ENCODE results near the gene ZHX3. TPM values are rescaled to one million over a fixed set of nuclear protein-coding genes. Genes with fewer than 3 reads are reported as not detected.
A peak's percentile ranks its signal among the peaks of the same experiment; 100 is the strongest.
"Not testable (repeated sequence)": the region's sequence is repeated elsewhere in the genome, so short reads cannot be mapped to it uniquely, and the experiment has no call there.

ZHX3 gene
- total and polyA plus RNA-seq, 3 experiments from 2014 or later: 12.1 to 15.3 (median 12.7) TPM

GRCh38 chr20:41135888-41136679 lies 181.4 kb downstream of the ZHX3 start:
- H3K9me3 Mint-ChIP-seq: no peaks in the 10 kb centered on the region
- POLR2A ChIA-PET: interaction anchor here (0.8 to 4.1 kb wide), 4 partner anchors 20 to 97 kb away, joined by 3 to 69 read pairs (median 4); no protein-coding TSS in a partner anchor

GRCh38 chr20:41135187-41135887 lies 182.2 kb downstream of the ZHX3 start:
- H3K9me3 ChIP-seq (ENCODE audit: low read length): no peaks in the 10 kb centered on the region
- no peaks in the 10 kb centered on the region for H3K27me3 ChIP-seq (ENCODE audit: insufficient read depth, low read length, poor library complexity, severe bottlenecking)
- CTCF ChIA-PET: interaction anchor here (0.7 to 7.5 kb wide), 34 partner anchors 10 to 209 kb away, joined by 3 to 193 read pairs (median 6); partner anchors contain the start of gene LPIN3
- Mint-ChIP-seq H3K27me3 (peaks cover 0 to 4% of the 10 kb centered on the region in 2 donors), H3K9me3 (no peaks in the 10 kb centered on the region), H3K27ac (peak overlapping the region; percentile 80 to 97 (median 92)), H3K36me3 (peaks cover 4 to 17% (median 6%) of the 10 kb centered on the region in 3 donors), H3K4me3 (peak overlapping the region; percentile 87 to 94 (median 89)), H3K4me1 (peaks cover 41 to 50% (median 46%) of the 10 kb centered on the region in 3 donors)
- H3K4me1 ChIP-seq (ENCODE audit: insufficient read depth, low read length): peaks cover 46% of the 10 kb centered on the region
- peak; percentile 44 to 78 (median 58) for DNase-seq
- no peak overlapping the region for H3K27ac ChIP-seq (ENCODE audit: low read depth, low read length)
- no peak overlapping the region for H3K4me3 ChIP-seq (ENCODE audit: low read length)
- H3K36me3 ChIP-seq (ENCODE audit: insufficient read depth, low read length): no peaks in the 10 kb centered on the region
- POLR2A ChIA-PET: interaction anchor here (0.6 to 1.8 kb wide), 6 partner anchors 15 to 97 kb away, joined by 3 to 5 read pairs (median 4); no protein-coding TSS in a partner anchor

More at GRCh38 chr20:41135888-41136679, 181.4 kb downstream of the ZHX3 start:
- H3K27me3 Mint-ChIP-seq: peaks cover 0 to 4% of the 10 kb centered on the region in 2 donors
- H3K4me3 Mint-ChIP-seq: peak overlapping the region; percentile 87 to 94 (median 89)
- peaks cover 4 to 17% (median 4%) of the 10 kb centered on the region in 3 donors for H3K36me3 Mint-ChIP-seq
- H3K4me1 ChIP-seq (ENCODE audit: insufficient read depth, low read length): peaks cover 54% of the 10 kb centered on the region
- no peaks in the 10 kb centered on the region for H3K9me3 ChIP-seq (ENCODE audit: low read length)
- DNase-seq: peak in 1 of 5 donors; percentile 54
- H3K27ac Mint-ChIP-seq: peak overlapping the region; percentile 80 to 97 (median 92)
- no peaks in the 10 kb centered on the region for H3K36me3 ChIP-seq (ENCODE audit: insufficient read depth, low read length)
- H3K27ac ChIP-seq (ENCODE audit: low read depth, low read length): peak overlapping the region; percentile 41
- H3K27me3 ChIP-seq (ENCODE audit: insufficient read depth, low read length, poor library complexity, severe bottlenecking): no peaks in the 10 kb centered on the region
- peaks cover 48 to 58% (median 54%) of the 10 kb centered on the region in 3 donors for H3K4me1 Mint-ChIP-seq
- peak overlapping the region; percentile 64 for H3K4me3 ChIP-seq (ENCODE audit: low read length)
- CTCF ChIA-PET: interaction anchor here (0.7 to 7.5 kb wide), 29 partner anchors 9 to 208 kb away, joined by 3 to 193 read pairs (median 7); partner anchors contain the start of gene LPIN3

GRCh38 chr20:41134362-41135186 lies 183.0 kb downstream of the ZHX3 start:
- ChIA-PET CTCF (interaction anchor here (0.7 to 7.5 kb wide), 33 partner anchors 9 to 210 kb away, joined by 3 to 193 read pairs (median 6); partner anchors contain the start of gene LPIN3), POLR2A (interaction anchor here (0.6 to 1.8 kb wide), 5 partner anchors 16 to 98 kb away, joined by 3 to 5 read pairs (median 4); no protein-coding TSS in a partner anchor)
- peak overlapping the region in 2 of 7 donors; percentile 54 to 87 for H3K4me3 Mint-ChIP-seq
- no peaks in the 10 kb centered on the region for H3K27me3 ChIP-seq (ENCODE audit: insufficient read depth, low read length, poor library complexity, severe bottlenecking)
- H3K36me3 ChIP-seq (ENCODE audit: insufficient read depth, low read length): no peaks in the 10 kb centered on the region
- no peak overlapping the region for H3K27ac ChIP-seq (ENCODE audit: low read depth, low read length)
- peaks cover 4 to 17% (median 5%) of the 10 kb centered on the region in 3 donors for H3K36me3 Mint-ChIP-seq
- H3K9me3 Mint-ChIP-seq: no peaks in the 10 kb centered on the region
- H3K27ac Mint-ChIP-seq: peak overlapping the region in 5 of 8 donors; percentile 79 to 92 (median 84)
- DNase-seq: no peak
- H3K4me1 ChIP-seq (ENCODE audit: insufficient read depth, low read length): peaks cover 39% of the 10 kb centered on the region
- no peak overlapping the region for H3K4me3 ChIP-seq (ENCODE audit: low read length)
- H3K4me1 Mint-ChIP-seq: peaks cover 33 to 43% (median 39%) of the 10 kb centered on the region in 3 donors
- no peaks in the 10 kb centered on the region for H3K9me3 ChIP-seq (ENCODE audit: low read length)
- peaks cover 0 to 2% of the 10 kb centered on the region in 2 donors for H3K27me3 Mint-ChIP-seq

- H3K27me3 ChIP-seq (ENCODE audit: insufficient read depth, low read length, poor library complexity, severe bottlenecking): no peaks in the 10 kb centered on the region
- H3K4me1 ChIP-seq (ENCODE audit: insufficient read depth, low read length): peaks cover 31% of the 10 kb centered on the region
- Mint-ChIP-seq H3K4me3 (peak overlapping the region in 1 of 7 donors; percentile 65), H3K27ac (peak overlapping the region in 6 of 8 donors; percentile 26 to 80 (median 68)), H3K27me3 (peaks cover 0 to 2% of the 10 kb centered on the region in 2 donors), H3K9me3 (no peaks in the 10 kb centered on the region), H3K4me1 (peaks cover 27 to 35% (median 31%) of the 10 kb centered on the region in 3 donors), H3K36me3 (peaks cover 4 to 16% (median 5%) of the 10 kb centered on the region in 3 donors)
- POLR2A ChIA-PET: interaction anchor here (1.8 kb wide), 1 partner anchor 22 kb away, joined by 5 read pairs; no protein-coding TSS in a partner anchor
- DNase-seq: peak in 2 of 5 donors; percentile 26 to 56
- CTCF ChIA-PET: interaction anchor here (0.8 to 7.5 kb wide), 13 partner anchors 8 to 205 kb away, joined by 3 to 193 read pairs (median 12); partner anchors contain the start of gene LPIN3
- H3K36me3 ChIP-seq (ENCODE audit: insufficient read depth, low read length): no peaks in the 10 kb centered on the region
- no peaks in the 10 kb centered on the region for H3K9me3 ChIP-seq (ENCODE audit: low read length)
- H3K4me3 ChIP-seq (ENCODE audit: low read length): no peak overlapping the region
- H3K27ac ChIP-seq (ENCODE audit: low read depth, low read length): no peak overlapping the region
Measured at GRCh38 chr20:41133709-41134361, 183.7 kb downstream of the ZHX3 start.

GRCh38 chr20:41132388-41132775 lies 185.1 kb downstream of the ZHX3 start:
- peak overlapping the region in 1 of 8 donors; percentile 56 for H3K27ac Mint-ChIP-seq
- H3K27me3 ChIP-seq (ENCODE audit: insufficient read depth, low read length, poor library complexity, severe bottlenecking); H3K9me3 Mint-ChIP-seq; H3K4me3 Mint-ChIP-seq; H3K36me3 ChIP-seq (ENCODE audit: insufficient read depth, low read length); H3K4me3 ChIP-seq (ENCODE audit: low read length); DNase-seq; H3K9me3 ChIP-seq (ENCODE audit: low read length); H3K27ac ChIP-seq (ENCODE audit: low read depth, low read length); H3K27me3 Mint-ChIP-seq: not testable (repeated sequence)
- H3K36me3 Mint-ChIP-seq: peaks cover 4 to 11% (median 5%) of the 10 kb centered on the region in 3 donors
- H3K4me1 ChIP-seq (ENCODE audit: insufficient read depth, low read length): peaks cover 30% of the 10 kb centered on the region
- peaks cover 24 to 32% (median 28%) of the 10 kb centered on the region in 3 donors for H3K4me1 Mint-ChIP-seq
- POLR2A ChIA-PET: interaction anchor here (0.6 kb wide), 1 partner anchor 23 kb away, joined by 4 read pairs; no protein-coding TSS in a partner anchor
- CTCF ChIA-PET: interaction anchor here (0.7 to 7.5 kb wide), 4 partner anchors 24 to 207 kb away, joined by 3 to 193 read pairs (median 43); partner anchors contain the start of gene LPIN3

GRCh38 chr20:41131594-41132387 lies 185.7 kb downstream of the ZHX3 start:
- H3K36me3 Mint-ChIP-seq: peaks cover 4 to 14% (median 5%) of the 10 kb centered on the region in 3 donors
- no peak for DNase-seq
- Histone ChIP-seq H3K27me3 (ENCODE audit: insufficient read depth, low read length, poor library complexity, severe bottlenecking) (no peaks in the 10 kb centered on the region), H3K4me1 (ENCODE audit: insufficient read depth, low read length) (peaks cover 30% of the 10 kb centered on the region), H3K4me3 (ENCODE audit: low read length) (no peak overlapping the region), H3K9me3 (ENCODE audit: low read length) (no peaks in the 10 kb centered on the region), H3K36me3 (ENCODE audit: insufficient read depth, low read length) (no peaks in the 10 kb centered on the region), H3K27ac (ENCODE audit: low read depth, low read length) (no peak overlapping the region)
- ChIA-PET CTCF (interaction anchor here (0.9 to 5.1 kb wide), 3 partner anchors 57 to 207 kb away, joined by 3 to 82 read pairs (median 3); partner anchors contain the start of gene LPIN3), POLR2A (no interaction called here)
- H3K27ac Mint-ChIP-seq: peak overlapping the region in 3 of 8 donors; percentile 15 to 64 (median 50)
- peaks cover 0 to 2% of the 10 kb centered on the region in 2 donors for H3K27me3 Mint-ChIP-seq
- peak overlapping the region in 1 of 7 donors; percentile 61 for H3K4me3 Mint-ChIP-seq
- no peaks in the 10 kb centered on the region for H3K9me3 Mint-ChIP-seq
- H3K4me1 Mint-ChIP-seq: peaks cover 24 to 32% (median 28%) of the 10 kb centered on the region in 3 donors

Data from CD8-positive, alpha-beta memory T cell (primary cell).